GM12865 (cell line): ENCODE results near the gene KIAA1217.

Source experiments
- DNase-seq: peaks from one replicate; pipeline ENCODE4 v3.0.0; 2010; ENCODE audit warnings: low read depth
- H3K4me3 ChIP-seq: 2 replicates; pipeline ENCODE4 v1.5.1; 2011; ENCODE audit warnings: mild to moderate bottlenecking, low read depth, low read length, control low read depth
- CTCF ChIP-seq: IDR thresholded peaks from 2 replicates; pipeline ENCODE4 v1.5.1; 2011; ENCODE audit warnings: low read length, control low read depth, low read depth, inconsistent platforms; ENCODE audit not compliant: insufficient read depth; ENCODE audit errors: missing control alignments

KIAA1217 gene

GRCh38 chr10:24579448-24579847 is 370.5 kb downstream of the KIAA1217 start:
- no peak overlapping the region for H3K4me3 ChIP-seq
- TF ChIP-seq CTCF: no peak
- no peak for DNase-seq

GRCh38 chr10:24579906-24580305 is 371.0 kb downstream of the KIAA1217 start:
- no peak for TF ChIP-seq CTCF
- no peak overlapping the region for H3K4me3 ChIP-seq
- no peak for DNase-seq

- TF ChIP-seq CTCF: no peak
- H3K4me3 ChIP-seq: no peak overlapping the region
- DNase-seq: no peak
Measured at GRCh38 chr10:24589265-24589664, 380.3 kb downstream of the KIAA1217 start.

GRCh38 chr10:24590697-24591457 is 381.9 kb downstream of the KIAA1217 start:
- no peak for DNase-seq
- TF ChIP-seq CTCF: no peak
- no peak overlapping the region for H3K4me3 ChIP-seq

- no peak for TF ChIP-seq CTCF
- no peak overlapping the region for H3K4me3 ChIP-seq
- no peak for DNase-seq
Measured at GRCh38 chr10:24596217-24596930, 387.4 kb downstream of the KIAA1217 start.

- no peak for DNase-seq
- H3K4me3 ChIP-seq: no peak overlapping the region
- TF ChIP-seq CTCF: no peak
Measured at GRCh38 chr10:24597426-24597825, 388.5 kb downstream of the KIAA1217 start.
